IPS DF 6.9 (cell line): ENCODE measurements around the gene NDE1.

Experiments
- DNase-seq: peaks from one replicate; pipeline ENCODE4 v3.0.0-alpha.2; 2013; ENCODE audit warnings: low read depth, low spot score
- H3K27ac ChIP-seq: one replicate; pipeline ENCODE4 v1.5.1; 2013; ENCODE audit warnings: low read length, control low read depth
- H3K27me3 ChIP-seq: 2 replicates; pipeline ENCODE4 v1.6.1; 2013; ENCODE audit warnings: mild to moderate bottlenecking, low read length; ENCODE audit not compliant: control insufficient read depth, insufficient read depth
- H3K36me3 ChIP-seq: 2 replicates; pipeline ENCODE4 v1.6.1; 2013; ENCODE audit warnings: low read length; ENCODE audit not compliant: control insufficient read depth, insufficient read depth
- H3K4me1 ChIP-seq: 2 replicates; pipeline ENCODE4 v1.6.1; 2013; ENCODE audit warnings: low read length; ENCODE audit not compliant: control insufficient read depth, insufficient read depth
- H3K4me3 ChIP-seq: 2 replicates; pipeline ENCODE4 v1.5.1; 2013; ENCODE audit warnings: mild to moderate bottlenecking, low read length
- H3K9me3 ChIP-seq: 2 replicates; pipeline ENCODE4 v1.6.1; 2013; ENCODE audit warnings: low read length, inconsistent platforms; ENCODE audit not compliant: control insufficient read depth, insufficient read depth
- WGBS: extraction: QIAGEN DNeasy Blood & Tissue Kit; methylation state at CpG from one replicate; pipeline ENCODE4 v1.1.7; 2013; ENCODE audit warnings: mixed read lengths, missing lambda C conversion rate; ENCODE audit not compliant: insufficient read length, insufficient coverage; 5-methylcytosine and 5-hydroxymethylcytosine counted together

Gene NDE1

GRCh38 chr16:15739464-15739863, 89.4 kb downstream of the NDE1 start:
- no peak for DNase-seq
- Histone ChIP-seq H3K27me3 (no peaks in the 10 kb centered on the region), H3K36me3 (no peaks in the 10 kb centered on the region), H3K9me3 (no peaks in the 10 kb centered on the region), H3K27ac (no peak overlapping the region), H3K4me3 (no peak overlapping the region), H3K4me1 (no peaks in the 10 kb centered on the region)
- no CpG with 5 or more reads among the region's 2 CpGs for WGBS

GRCh38 chr16:15739950-15740349, 89.9 kb downstream of the NDE1 start:
- H3K9me3 ChIP-seq, result no peaks in the 10 kb centered on the region
- no peak overlapping the region for H3K4me3 ChIP-seq
- H3K27me3 ChIP-seq, result no peaks in the 10 kb centered on the region
- H3K27ac ChIP-seq, result no peak overlapping the region
- no CpG with 5 or more reads among the region's 6 CpGs for WGBS
- no peak for DNase-seq
- H3K36me3 ChIP-seq, result no peaks in the 10 kb centered on the region
- H3K4me1 ChIP-seq, result no peaks in the 10 kb centered on the region

GRCh38 chr16:15741207-15741871, 91.3 kb downstream of the NDE1 start:
- Histone ChIP-seq H3K27ac (no peak overlapping the region), H3K4me1 (no peaks in the 10 kb centered on the region), H3K4me3 (no peak overlapping the region), H3K9me3 (no peaks in the 10 kb centered on the region), H3K36me3 (no peaks in the 10 kb centered on the region), H3K27me3 (no peaks in the 10 kb centered on the region)
- no peak for DNase-seq
- WGBS, result no CpG with 5 or more reads among the region's 13 CpGs

- H3K27me3 ChIP-seq, result no peaks in the 10 kb centered on the region
- no peak for DNase-seq
- H3K36me3 ChIP-seq, result no peaks in the 10 kb centered on the region
- H3K27ac ChIP-seq, result no peak overlapping the region
- H3K4me1 ChIP-seq, result no peaks in the 10 kb centered on the region
- no CpG with 5 or more reads among the region's 2 CpGs for WGBS
- no peaks in the 10 kb centered on the region for H3K9me3 ChIP-seq
- no peak overlapping the region for H3K4me3 ChIP-seq
These were observed 92.7 kb downstream of the NDE1 start for GRCh38 chr16:15742716-15743115.

GRCh38 chr16:15743657-15744056, 93.6 kb downstream of the NDE1 start:
- no CpG with 5 or more reads among the region's 1 CpG for WGBS
- no peak overlapping the region for H3K27ac ChIP-seq
- no peak for DNase-seq

GRCh38 chr16:15746332-15746731, 96.3 kb downstream of the NDE1 start:
- Histone ChIP-seq H3K27me3 (no peaks in the 10 kb centered on the region), H3K4me1 (no peaks in the 10 kb centered on the region), H3K36me3 (no peaks in the 10 kb centered on the region), H3K9me3 (no peaks in the 10 kb centered on the region), H3K4me3 (no peak overlapping the region), H3K27ac (no peak overlapping the region)
- no CpG with 5 or more reads among the region's 6 CpGs for WGBS
- no peak for DNase-seq

More at GRCh38 chr16:15743657-15744056, 93.6 kb downstream of the NDE1 start:
- Histone ChIP-seq H3K36me3 (no peaks in the 10 kb centered on the region), H3K4me1 (no peaks in the 10 kb centered on the region), H3K27me3 (no peaks in the 10 kb centered on the region), H3K4me3 (no peak overlapping the region), H3K9me3 (no peaks in the 10 kb centered on the region)

GRCh38 chr16:15747937-15748336, 97.9 kb downstream of the NDE1 start:
- Histone ChIP-seq H3K4me3 (no peak overlapping the region), H3K4me1 (no peaks in the 10 kb centered on the region), H3K27me3 (no peaks in the 10 kb centered on the region), H3K36me3 (no peaks in the 10 kb centered on the region), H3K27ac (no peak overlapping the region), H3K9me3 (no peaks in the 10 kb centered on the region)
- DNase-seq, result no peak
- WGBS, result no CpG with 5 or more reads among the region's 14 CpGs

GRCh38 chr16:15748654-15749053, 98.6 kb downstream of the NDE1 start:
- H3K4me1 ChIP-seq, result no peaks in the 10 kb centered on the region
- no peak overlapping the region for H3K27ac ChIP-seq
- H3K36me3 ChIP-seq, result no peaks in the 10 kb centered on the region
- no peak for DNase-seq
- no peaks in the 10 kb centered on the region for H3K27me3 ChIP-seq
- no peaks in the 10 kb centered on the region for H3K9me3 ChIP-seq
- H3K4me3 ChIP-seq, result no peak overlapping the region
- WGBS, result no CpG with 5 or more reads among the region's 2 CpGs

- Histone ChIP-seq H3K9me3 (no peaks in the 10 kb centered on the region), H3K36me3 (no peaks in the 10 kb centered on the region), H3K4me1 (no peaks in the 10 kb centered on the region), H3K27me3 (no peaks in the 10 kb centered on the region), H3K4me3 (no peak overlapping the region), H3K27ac (no peak overlapping the region)
- WGBS, result no CpG with 5 or more reads among the region's 2 CpGs
- no peak for DNase-seq
These were observed 99.3 kb downstream of the NDE1 start for GRCh38 chr16:15749371-15749770.

- no peak overlapping the region for H3K4me3 ChIP-seq
- no peak for DNase-seq
- H3K36me3 ChIP-seq, result no peaks in the 10 kb centered on the region
- WGBS, result no CpG with 5 or more reads among the region's 18 CpGs
- H3K4me1 ChIP-seq, result no peaks in the 10 kb centered on the region
- H3K9me3 ChIP-seq, result no peaks in the 10 kb centered on the region
- no peaks in the 10 kb centered on the region for H3K27me3 ChIP-seq
- H3K27ac ChIP-seq, result no peak overlapping the region
These were observed 99.9 kb downstream of the NDE1 start for GRCh38 chr16:15749985-15750384.

GRCh38 chr16:15751940-15752339, 101.9 kb downstream of the NDE1 start:
- H3K4me1 ChIP-seq, result no peaks in the 10 kb centered on the region
- H3K4me3 ChIP-seq, result no peak overlapping the region
- no CpG with 5 or more reads among the region's 7 CpGs for WGBS
- no peak for DNase-seq
- H3K36me3 ChIP-seq, result no peaks in the 10 kb centered on the region
- no peak overlapping the region for H3K27ac ChIP-seq
- H3K9me3 ChIP-seq, result no peaks in the 10 kb centered on the region
- H3K27me3 ChIP-seq, result no peaks in the 10 kb centered on the region
